Measurements from ENCODE around the gene ADD3. TPM values are rescaled to one million over a fixed set of nuclear protein-coding genes. Genes with fewer than 3 reads are reported as not detected.

Gene ADD3
- total RNA-seq, 1 donor from 2014 or later: 128 TPM

DNA sequence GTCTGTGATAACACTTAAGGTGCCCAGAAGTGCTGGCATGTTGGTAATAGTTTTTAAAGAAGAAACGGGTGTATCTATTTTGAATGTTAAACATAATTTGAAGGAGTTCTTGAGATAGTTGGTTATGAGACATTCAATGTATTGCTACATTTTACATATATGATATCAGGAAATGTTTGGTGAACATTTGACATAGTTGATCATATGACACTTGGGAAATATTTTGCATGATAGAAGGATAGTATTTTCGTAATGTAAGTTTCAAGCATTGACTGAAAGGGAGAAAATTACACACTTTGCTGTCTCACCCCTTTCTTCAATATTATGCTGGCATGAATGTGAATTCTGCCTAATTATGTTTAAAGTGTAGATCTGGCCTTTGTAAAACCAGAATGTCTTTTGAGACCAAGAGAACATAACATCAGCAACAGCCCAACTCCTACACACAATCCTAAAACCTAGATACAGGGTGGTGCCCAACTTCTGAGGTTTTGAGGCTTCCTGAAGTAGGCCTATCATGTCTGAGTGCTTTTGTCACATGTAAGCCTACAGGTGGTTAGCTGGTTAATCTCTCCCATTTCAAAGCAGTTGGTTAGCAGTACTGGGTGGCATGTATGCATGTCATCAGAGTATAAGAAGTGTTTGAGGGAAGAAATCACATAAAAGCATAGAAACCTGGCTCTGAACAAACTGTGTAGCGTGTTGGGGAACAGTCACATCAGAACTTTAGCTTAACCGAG is 2.1 kb downstream of the ADD3 start:
- TF ChIP-seq, protein P1, sequence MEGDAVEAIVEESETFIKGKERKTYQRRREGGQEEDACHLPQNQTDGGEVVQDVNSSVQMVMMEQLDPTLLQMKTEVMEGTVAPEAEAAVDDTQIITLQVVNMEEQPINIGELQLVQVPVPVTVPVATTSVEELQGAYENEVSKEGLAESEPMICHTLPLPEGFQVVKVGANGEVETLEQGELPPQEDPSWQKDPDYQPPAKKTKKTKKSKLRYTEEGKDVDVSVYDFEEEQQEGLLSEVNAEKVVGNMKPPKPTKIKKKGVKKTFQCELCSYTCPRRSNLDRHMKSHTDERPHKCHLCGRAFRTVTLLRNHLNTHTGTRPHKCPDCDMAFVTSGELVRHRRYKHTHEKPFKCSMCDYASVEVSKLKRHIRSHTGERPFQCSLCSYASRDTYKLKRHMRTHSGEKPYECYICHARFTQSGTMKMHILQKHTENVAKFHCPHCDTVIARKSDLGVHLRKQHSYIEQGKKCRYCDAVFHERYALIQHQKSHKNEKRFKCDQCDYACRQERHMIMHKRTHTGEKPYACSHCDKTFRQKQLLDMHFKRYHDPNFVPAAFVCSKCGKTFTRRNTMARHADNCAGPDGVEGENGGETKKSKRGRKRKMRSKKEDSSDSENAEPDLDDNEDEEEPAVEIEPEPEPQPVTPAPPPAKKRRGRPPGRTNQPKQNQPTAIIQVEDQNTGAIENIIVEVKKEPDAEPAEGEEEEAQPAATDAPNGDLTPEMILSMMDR (IDR thresholded peaks at IDR 0.05): no peak
- H3K4me3 Mint-ChIP-seq (ENCODE audit: unreplicated experiment): no peak overlapping the region
- peaks cover 47% of the 10 kb centered on the region for H3K4me1 Mint-ChIP-seq (ENCODE audit: unreplicated experiment)
- no peak for DNase-seq (ENCODE audit: extremely low spot score, unreplicated experiment)
- H3K36me3 Mint-ChIP-seq (ENCODE audit: unreplicated experiment): peaks cover 2% of the 10 kb centered on the region
- peak overlapping the region; percentile 23 for H3K27ac Mint-ChIP-seq (ENCODE audit: unreplicated experiment)
- no peaks in the 10 kb centered on the region for H3K9me3 Mint-ChIP-seq (ENCODE audit: unreplicated experiment)
- H3K27me3 Mint-ChIP-seq (ENCODE audit: unreplicated experiment): no peaks in the 10 kb centered on the region

- Mint-ChIP-seq H3K27ac (ENCODE audit: unreplicated experiment) (no peak overlapping the region), H3K9me3 (ENCODE audit: unreplicated experiment) (no peaks in the 10 kb centered on the region), H3K36me3 (ENCODE audit: unreplicated experiment) (peaks cover 2% of the 10 kb centered on the region), H3K4me3 (ENCODE audit: unreplicated experiment) (no peak overlapping the region), H3K27me3 (ENCODE audit: unreplicated experiment) (no peaks in the 10 kb centered on the region), H3K4me1 (ENCODE audit: unreplicated experiment) (peaks cover 47% of the 10 kb centered on the region)
- TF ChIP-seq, protein P1 (IDR thresholded peaks at IDR 0.05): no peak
- DNase-seq (ENCODE audit: extremely low spot score, unreplicated experiment): no peak
Observed at GRCh38 chr10:110010486-110011378, 2.9 kb downstream of the ADD3 start.

GRCh38 chr10:110011681-110012080 is 3.9 kb downstream of the ADD3 start:
- Mint-ChIP-seq H3K27me3 (ENCODE audit: unreplicated experiment) (no peaks in the 10 kb centered on the region), H3K36me3 (ENCODE audit: unreplicated experiment) (peaks cover 2% of the 10 kb centered on the region), H3K4me3 (ENCODE audit: unreplicated experiment) (no peak overlapping the region), H3K4me1 (ENCODE audit: unreplicated experiment) (peaks cover 56% of the 10 kb centered on the region), H3K9me3 (ENCODE audit: unreplicated experiment) (no peaks in the 10 kb centered on the region), H3K27ac (ENCODE audit: unreplicated experiment) (no peak overlapping the region)
- TF ChIP-seq, protein P1 (IDR thresholded peaks at IDR 0.05): no peak
- no peak for DNase-seq (ENCODE audit: extremely low spot score, unreplicated experiment)

GRCh38 chr10:110013630-110014293 is 6.0 kb downstream of the ADD3 start:
- Mint-ChIP-seq H3K36me3 (ENCODE audit: unreplicated experiment) (peaks cover 2% of the 10 kb centered on the region), H3K27me3 (ENCODE audit: unreplicated experiment) (no peaks in the 10 kb centered on the region), H3K4me3 (ENCODE audit: unreplicated experiment) (no peak overlapping the region), H3K27ac (ENCODE audit: unreplicated experiment) (no peak overlapping the region), H3K4me1 (ENCODE audit: unreplicated experiment) (peaks cover 72% of the 10 kb centered on the region), H3K9me3 (ENCODE audit: unreplicated experiment) (no peaks in the 10 kb centered on the region)
- TF ChIP-seq, protein P1 (IDR thresholded peaks at IDR 0.05): no peak
- no peak for DNase-seq (ENCODE audit: extremely low spot score, unreplicated experiment)

Data from osteocyte (in vitro differentiated cells).